VCaP (cell line): ENCODE measurements around the gene GALNT9.

Experiments used
- H3K27ac ChIP-seq: fragments of 450-650 bp; 2 replicates; pipeline ENCODE4 v1.5.1; 2017
- CTCF ChIP-seq: fragments of 450-650 bp; conservative IDR thresholded peaks from 2 replicates; pipeline ENCODE4 v1.5.1; 2017; ENCODE audit warnings: mild to moderate bottlenecking, moderate library complexity

Gene GALNT9

GRCh38 chr12:132285991-132286681 lies 43.3 kb downstream of the GALNT9 start:
- TF ChIP-seq CTCF, result no peak
- no peak overlapping the region for H3K27ac ChIP-seq

GRCh38 chr12:132284827-132285741 lies 44.3 kb downstream of the GALNT9 start:
- no peak overlapping the region for H3K27ac ChIP-seq

GRCh38 chr12:132284071-132284826 lies 45.1 kb downstream of the GALNT9 start:
- H3K27ac ChIP-seq, result no peak overlapping the region
- TF ChIP-seq CTCF, result peak; percentile 81

More at GRCh38 chr12:132284827-132285741, 44.3 kb downstream of the GALNT9 start:
- TF ChIP-seq CTCF, result no peak

- no peak for TF ChIP-seq CTCF
- H3K27ac ChIP-seq, result no peak overlapping the region
These were observed 46.2 kb downstream of the GALNT9 start for GRCh38 chr12:132282950-132283771.

- no peak overlapping the region for H3K27ac ChIP-seq
- no peak for TF ChIP-seq CTCF
These were observed 47.1 kb downstream of the GALNT9 start for GRCh38 chr12:132282031-132282949.

- TF ChIP-seq CTCF, result no peak
- no peak overlapping the region for H3K27ac ChIP-seq
These were observed 48.4 kb downstream of the GALNT9 start for GRCh38 chr12:132281038-132281437.
